Measurements from ENCODE around the gene ZNF891.

ZNF891 gene

GRCh38 chr12:133129368-133130037, 571 bp downstream of the ZNF891 start:
- Histone ChIP-seq H3K27ac (ENCODE audit: low read length) (peak overlapping the region; percentile 76), H3K79me2 (ENCODE audit: low read length) (peaks cover 23% of the 10 kb centered on the region), H3K9me3 (ENCODE audit: insufficient read depth, low read length) (peaks cover 45% of the 10 kb centered on the region; the same call in 1 of the 2 replicates), H3K36me3 (replicated peaks; ENCODE audit: low read depth, low read length) (peaks cover 73% of the 10 kb centered on the region), H3K4me1 (ENCODE audit: low read length) (no peaks in the 10 kb centered on the region), H3K4me2 (ENCODE audit: low read length) (peak overlapping the region; percentile 77), H2AFZ (ENCODE audit: low read depth, low read length) (peak overlapping the region; percentile 91), H3K9ac (ENCODE audit: low read length) (peak overlapping the region; percentile 76), H3K4me3 (ENCODE audit: low read length) (peak overlapping the region; percentile 86), H4K20me1 (ENCODE audit: insufficient read depth, low read length) (no peaks in the 10 kb centered on the region), H3K27me3 (ENCODE audit: low read depth, low read length) (no peaks in the 10 kb centered on the region)
- no peak for TF ChIP-seq CTCF (IDR thresholded peaks at IDR 0.05; ENCODE audit: low read depth, low read length)
- no peak for TF ChIP-seq EZH2phosphoT487 (IDR thresholded peaks at IDR 0.05; ENCODE audit: low read depth)

DNA sequence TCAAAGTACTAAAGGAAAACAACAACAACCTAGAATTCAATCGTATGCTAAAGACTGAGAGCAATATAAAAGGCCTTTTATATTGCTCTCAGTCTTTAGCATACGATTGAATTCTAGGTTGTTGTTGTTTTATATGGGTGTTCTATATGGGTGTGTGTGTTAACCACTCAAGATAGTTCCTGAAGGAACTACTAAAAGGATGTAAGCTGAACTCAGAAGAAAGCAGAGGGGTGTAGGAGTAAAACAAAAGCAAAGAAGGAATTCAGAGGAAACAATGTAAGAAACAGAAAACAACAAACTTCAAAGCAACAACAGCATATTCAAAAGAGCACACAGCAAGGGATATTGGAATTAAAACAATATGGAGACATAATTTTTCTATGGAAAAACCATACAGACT, 5.4 kb downstream of the ZNF891 start:
- H3K79me2 ChIP-seq (ENCODE audit: low read length), result peaks cover 22% of the 10 kb centered on the region
- peaks cover 72% of the 10 kb centered on the region for H3K9me3 ChIP-seq (ENCODE audit: insufficient read depth, low read length)
- no peak overlapping the region for H3K4me3 ChIP-seq (ENCODE audit: low read length)

GRCh38 chr12:133120385-133121191, 9.5 kb downstream of the ZNF891 start:
- H3K9ac ChIP-seq (ENCODE audit: low read length), result no peak overlapping the region

More for the DNA sequence above, 5.4 kb downstream of the ZNF891 start:
- Histone ChIP-seq H3K27me3 (ENCODE audit: low read depth, low read length) (no peaks in the 10 kb centered on the region), H3K4me1 (ENCODE audit: low read length) (no peaks in the 10 kb centered on the region), H3K9ac (ENCODE audit: low read length) (no peak overlapping the region), H2AFZ (ENCODE audit: low read depth, low read length) (no peak overlapping the region), H3K27ac (ENCODE audit: low read length) (no peak overlapping the region), H3K36me3 (replicated peaks; ENCODE audit: low read depth, low read length) (peaks cover 90% of the 10 kb centered on the region), H4K20me1 (ENCODE audit: insufficient read depth, low read length) (no peaks in the 10 kb centered on the region), H3K4me2 (ENCODE audit: low read length) (no peak overlapping the region)
- TF ChIP-seq CTCF (IDR thresholded peaks at IDR 0.05; ENCODE audit: low read depth, low read length), result no peak
- no peak for TF ChIP-seq EZH2phosphoT487 (IDR thresholded peaks at IDR 0.05; ENCODE audit: low read depth)

More at GRCh38 chr12:133120385-133121191, 9.5 kb downstream of the ZNF891 start:
- Histone ChIP-seq H3K79me2 (ENCODE audit: low read length) (peaks cover 5% of the 10 kb centered on the region; the same call in 1 of the 2 replicates), H2AFZ (ENCODE audit: low read depth, low read length) (no peak overlapping the region), H3K36me3 (replicated peaks; ENCODE audit: low read depth, low read length) (peaks cover 90% of the 10 kb centered on the region), H3K4me1 (ENCODE audit: low read length) (no peaks in the 10 kb centered on the region), H3K4me2 (ENCODE audit: low read length) (no peak overlapping the region), H3K4me3 (ENCODE audit: low read length) (no peak overlapping the region), H4K20me1 (ENCODE audit: insufficient read depth, low read length) (no peaks in the 10 kb centered on the region), H3K9me3 (ENCODE audit: insufficient read depth, low read length) (peaks cover 88% of the 10 kb centered on the region), H3K27me3 (ENCODE audit: low read depth, low read length) (no peaks in the 10 kb centered on the region), H3K27ac (ENCODE audit: low read length) (no peak overlapping the region)
- TF ChIP-seq EZH2phosphoT487 (IDR thresholded peaks at IDR 0.05; ENCODE audit: low read depth) (no peak), CTCF (IDR thresholded peaks at IDR 0.05; ENCODE audit: low read depth, low read length) (no peak)
